ENCODE results near the gene FAM53B. TPM values are rescaled to one million over a fixed set of nuclear protein-coding genes. Genes with fewer than 3 reads are reported as not detected.

FAM53B gene
- total and polyA plus RNA-seq, 7 donors, result 9.6 to 36.6 (median 34.2) TPM

DNA sequence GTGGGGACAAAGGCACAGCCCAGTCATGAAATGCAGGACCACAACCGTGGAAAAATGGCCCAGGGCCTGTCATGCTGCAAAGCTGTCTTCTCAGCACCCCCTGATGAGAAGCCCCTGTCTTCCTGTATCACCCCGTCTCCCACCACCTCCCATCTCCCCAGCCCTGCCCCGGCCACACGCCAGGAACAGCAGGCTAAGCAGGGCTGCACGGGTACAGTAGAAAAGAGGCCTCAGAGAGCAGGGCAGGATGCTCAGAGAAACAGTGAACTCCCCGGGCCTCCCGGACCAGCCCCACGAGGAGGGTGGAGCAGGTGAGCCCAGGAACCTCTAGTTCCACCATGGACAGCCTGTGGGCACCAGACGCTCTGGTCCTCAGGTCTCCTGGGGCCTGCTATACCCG, 77.7 kb downstream of the FAM53B start:
- H3K4me3 ChIP-seq, result no peak overlapping the region
- TF ChIP-seq EP300 (IDR thresholded peaks at IDR 0.05) (no peak), POLR2A (IDR thresholded peaks at IDR 0.05) (no peak), POLR2AphosphoS5 (IDR thresholded peaks at IDR 0.05) (no peak)
- TF ChIP-seq, protein P1, sequence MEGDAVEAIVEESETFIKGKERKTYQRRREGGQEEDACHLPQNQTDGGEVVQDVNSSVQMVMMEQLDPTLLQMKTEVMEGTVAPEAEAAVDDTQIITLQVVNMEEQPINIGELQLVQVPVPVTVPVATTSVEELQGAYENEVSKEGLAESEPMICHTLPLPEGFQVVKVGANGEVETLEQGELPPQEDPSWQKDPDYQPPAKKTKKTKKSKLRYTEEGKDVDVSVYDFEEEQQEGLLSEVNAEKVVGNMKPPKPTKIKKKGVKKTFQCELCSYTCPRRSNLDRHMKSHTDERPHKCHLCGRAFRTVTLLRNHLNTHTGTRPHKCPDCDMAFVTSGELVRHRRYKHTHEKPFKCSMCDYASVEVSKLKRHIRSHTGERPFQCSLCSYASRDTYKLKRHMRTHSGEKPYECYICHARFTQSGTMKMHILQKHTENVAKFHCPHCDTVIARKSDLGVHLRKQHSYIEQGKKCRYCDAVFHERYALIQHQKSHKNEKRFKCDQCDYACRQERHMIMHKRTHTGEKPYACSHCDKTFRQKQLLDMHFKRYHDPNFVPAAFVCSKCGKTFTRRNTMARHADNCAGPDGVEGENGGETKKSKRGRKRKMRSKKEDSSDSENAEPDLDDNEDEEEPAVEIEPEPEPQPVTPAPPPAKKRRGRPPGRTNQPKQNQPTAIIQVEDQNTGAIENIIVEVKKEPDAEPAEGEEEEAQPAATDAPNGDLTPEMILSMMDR (IDR thresholded peaks at IDR 0.05), result no peak
- H3K27me3 ChIP-seq, result no peaks in the 10 kb centered on the region
- peaks cover 0 to 14% (median 2%) of the 10 kb centered on the region in 4 donors for H3K36me3 ChIP-seq
- intact Hi-C loops (cut with DNase I), result no loop called here
- no peak for DNase-seq
- no peaks in the 10 kb centered on the region for H3K9me3 ChIP-seq
- WGBS, 2 donors, result 80 to 92% methylated on average over 10 of the region's 10 CpGs
- H3K27ac ChIP-seq, result no peak overlapping the region
- peaks cover 0 to 36% (median 16%) of the 10 kb centered on the region in 4 donors for H3K4me1 ChIP-seq

GRCh38 chr10:124665980-124666379, 78.2 kb downstream of the FAM53B start:
- 53 to 75% methylated on average over 3 of the region's 3 CpGs for WGBS, 2 donors
- no peak for TF ChIP-seq POLR2A (IDR thresholded peaks at IDR 0.05)
- TF ChIP-seq, protein P1 (IDR thresholded peaks at IDR 0.05), result no peak
- no peak for TF ChIP-seq EP300 (IDR thresholded peaks at IDR 0.05)
- TF ChIP-seq POLR2AphosphoS5 (IDR thresholded peaks at IDR 0.05), result no peak
- Histone ChIP-seq H3K36me3 (peaks cover 0 to 14% (median 2%) of the 10 kb centered on the region in 4 donors), H3K4me1 (peaks cover 0 to 31% (median 11%) of the 10 kb centered on the region in 4 donors), H3K27ac (no peak overlapping the region), H3K27me3 (no peaks in the 10 kb centered on the region), H3K9me3 (no peaks in the 10 kb centered on the region), H3K4me3 (no peak overlapping the region)
- no peak for DNase-seq
- intact Hi-C loops (cut with DNase I), result no loop called here

DNA sequence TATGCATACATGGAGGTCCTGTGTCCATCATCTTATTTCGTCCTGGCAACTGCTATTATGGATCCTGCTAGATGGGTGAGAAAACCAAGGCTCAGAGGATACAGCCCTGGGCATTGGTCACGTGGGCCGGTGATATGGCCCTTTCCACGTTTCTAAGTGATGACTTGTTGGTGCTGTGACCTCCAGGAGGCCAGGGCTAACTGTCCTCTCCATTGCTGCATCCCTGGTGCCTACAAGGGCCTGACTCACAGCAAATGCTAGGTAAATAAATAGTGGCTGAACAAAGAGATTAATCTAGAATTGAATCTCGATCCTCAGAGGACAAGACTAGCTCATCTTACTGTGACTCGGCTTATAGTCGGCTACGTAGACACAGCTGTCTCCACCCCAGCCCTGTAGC, 78.6 kb downstream of the FAM53B start:
- peaks cover 0 to 27% (median 7%) of the 10 kb centered on the region in 4 donors for H3K4me1 ChIP-seq
- H3K36me3 ChIP-seq, result peaks cover 0 to 14% (median 2%) of the 10 kb centered on the region in 4 donors
- TF ChIP-seq, protein P1 (IDR thresholded peaks at IDR 0.05), result no peak
- no peaks in the 10 kb centered on the region for H3K27me3 ChIP-seq
- no peak overlapping the region for H3K4me3 ChIP-seq
- H3K9me3 ChIP-seq, result no peaks in the 10 kb centered on the region
- intact Hi-C loops (cut with DNase I), result no loop called here
- 90 to 94% methylated on average over 8 of the region's 8 CpGs for WGBS, 2 donors
- no peak overlapping the region for H3K27ac ChIP-seq
- DNase-seq, result no peak

DNA sequence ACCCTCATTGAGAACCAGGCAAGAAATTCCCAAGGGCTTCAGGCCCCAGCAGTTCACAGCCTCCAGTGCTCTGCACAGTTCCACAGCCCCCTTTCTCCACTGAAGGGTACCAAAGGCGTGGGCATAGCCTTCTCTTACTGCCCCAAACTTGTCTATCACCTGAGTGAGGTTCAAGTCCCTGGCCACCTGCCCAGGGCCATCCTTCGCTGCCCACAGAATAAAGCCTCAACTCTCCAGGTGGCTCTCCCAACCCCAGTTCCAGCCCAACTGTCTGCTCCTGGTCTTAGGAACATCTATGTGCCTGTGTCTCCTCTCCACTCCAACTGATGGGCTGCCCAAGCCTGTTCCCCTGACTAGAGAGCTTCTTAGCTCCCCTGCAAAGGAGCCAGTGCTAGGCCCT, 79.1 kb downstream of the FAM53B start:
- Histone ChIP-seq H3K9me3 (no peaks in the 10 kb centered on the region), H3K4me3 (no peak overlapping the region), H3K36me3 (peaks cover 0 to 14% (median 2%) of the 10 kb centered on the region in 4 donors), H3K4me1 (peaks cover 0 to 24% (median 6%) of the 10 kb centered on the region in 4 donors), H3K27ac (no peak overlapping the region), H3K27me3 (no peaks in the 10 kb centered on the region)
- WGBS, 2 donors, result 73 to 96% methylated on average over 2 of the region's 2 CpGs
- TF ChIP-seq POLR2A (IDR thresholded peaks at IDR 0.05) (no peak), EP300 (IDR thresholded peaks at IDR 0.05) (no peak), POLR2AphosphoS5 (IDR thresholded peaks at IDR 0.05) (no peak)
- TF ChIP-seq, protein P1 (IDR thresholded peaks at IDR 0.05), result no peak
- intact Hi-C loops (cut with DNase I), result no loop called here
- no peak for DNase-seq

DNA sequence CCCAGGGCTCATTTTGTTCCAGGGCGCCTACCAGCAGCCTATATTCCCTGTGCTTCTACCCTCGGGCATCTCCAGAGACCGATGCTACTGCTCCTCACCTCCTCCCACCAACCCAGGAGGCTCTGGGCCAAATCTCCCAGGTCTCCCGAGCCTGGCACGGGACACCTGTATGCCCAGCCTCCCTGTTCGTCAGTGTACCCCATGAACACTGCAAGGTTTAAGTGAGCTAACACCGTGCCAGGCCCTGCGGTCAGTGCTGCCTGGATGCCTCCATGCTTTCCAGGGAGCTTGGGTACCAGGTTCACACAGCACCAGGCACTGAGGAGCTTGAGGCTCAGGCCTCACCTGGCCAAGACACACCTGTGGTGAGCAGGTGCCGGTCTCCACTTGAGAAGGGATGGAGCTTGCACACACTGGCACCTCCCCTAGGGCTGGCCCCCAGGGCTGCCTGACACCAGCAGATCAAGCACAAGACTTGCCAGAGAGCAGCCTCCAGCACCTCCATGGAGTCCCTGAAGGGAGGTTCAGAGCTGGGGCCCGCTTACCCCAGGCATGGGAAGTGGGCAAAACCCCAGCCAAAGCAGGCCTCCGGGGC, 80.3 kb downstream of the FAM53B start:
- H3K27ac ChIP-seq, result no peak overlapping the region
- no peak overlapping the region for H3K4me3 ChIP-seq
- H3K4me1 ChIP-seq, result peaks cover 0 to 22% (median 6%) of the 10 kb centered on the region in 4 donors
- TF ChIP-seq, protein P1 (IDR thresholded peaks at IDR 0.05), result no peak
- TF ChIP-seq POLR2A (IDR thresholded peaks at IDR 0.05) (no peak), EP300 (IDR thresholded peaks at IDR 0.05) (no peak), POLR2AphosphoS5 (IDR thresholded peaks at IDR 0.05) (no peak)
- H3K27me3 ChIP-seq, result no peaks in the 10 kb centered on the region
- peaks cover 0 to 14% (median 2%) of the 10 kb centered on the region in 4 donors for H3K36me3 ChIP-seq
- H3K9me3 ChIP-seq, result no peaks in the 10 kb centered on the region
- WGBS, 2 donors, result 95% methylated on average over 11 of the region's 11 CpGs
- no peak for DNase-seq
- intact Hi-C loops (cut with DNase I), result no loop called here
